Kidney epithelial cell (primary cell): ENCODE data around the gene ELF4. TPM values are rescaled to one million over a fixed set of nuclear protein-coding genes. Genes with fewer than 3 reads are reported as not detected.
"Not testable (repeated sequence)": the region's sequence is repeated elsewhere in the genome, so short reads cannot be mapped to it uniquely, and the experiment has no call there.

Experiments
- DNase-seq: peaks from one replicate; pipeline ENCODE4 v3.0.0-alpha.2; 2010; ENCODE audit warnings: low read depth
- H3K27me3 ChIP-seq: 2 replicates; pipeline ENCODE4 v1.6.0; 2011; ENCODE audit warnings: low read length; ENCODE audit not compliant: control insufficient read depth, insufficient read depth
- H3K36me3 ChIP-seq: 2 replicates; pipeline ENCODE4 v1.5.1; 2011; ENCODE audit warnings: low read length; ENCODE audit not compliant: control insufficient read depth, insufficient read depth
- H3K4me3 ChIP-seq: 2 replicates; pipeline ENCODE4 v1.5.1; 2011; ENCODE audit warnings: low read depth, mild to moderate bottlenecking, control low read depth, low read length
- CTCF ChIP-seq: IDR thresholded peaks from 2 replicates; pipeline ENCODE4 v1.5.1; 2011; ENCODE audit warnings: mild to moderate bottlenecking, moderate library complexity, low read length, control low read depth, inconsistent platforms; ENCODE audit not compliant: insufficient read depth, poor library complexity, severe bottlenecking
- total RNA-seq: library from RNA; depleted of rRNA; stranded (reverse); fragments of >200 nt; gene quantifications from 2 replicates; pipeline ENCODE4 v1.2.3, GENCODE V29; 2015

ELF4 gene
- total RNA-seq, 1 donor from 2014 or later: 26.9 TPM

- H3K27me3 ChIP-seq: no peaks in the 10 kb centered on the region
- no peak overlapping the region for H3K4me3 ChIP-seq
- no peak for TF ChIP-seq CTCF
- no peak for DNase-seq
- H3K36me3 ChIP-seq: no peaks in the 10 kb centered on the region
Observed at GRCh38 chrX:130119312-130119898, 9.1 kb upstream of the ELF4 start.

GRCh38 chrX:130118441-130119311 lies 8.4 kb upstream of the ELF4 start:
- H3K27me3 ChIP-seq: no peaks in the 10 kb centered on the region
- H3K4me3 ChIP-seq: no peak overlapping the region
- no peaks in the 10 kb centered on the region for H3K36me3 ChIP-seq
- no peak for DNase-seq
- TF ChIP-seq CTCF: no peak

- Histone ChIP-seq H3K4me3 (no peak overlapping the region), H3K27me3 (no peaks in the 10 kb centered on the region), H3K36me3 (no peaks in the 10 kb centered on the region)
- no peak for TF ChIP-seq CTCF
- no peak for DNase-seq
Observed at GRCh38 chrX:130117166-130117565, 6.9 kb upstream of the ELF4 start.

- DNase-seq, H3K36me3 ChIP-seq, H3K4me3 ChIP-seq, H3K27me3 ChIP-seq: not testable (repeated sequence)
Observed at GRCh38 chrX:130115119-130115885, 5.0 kb upstream of the ELF4 start.

GRCh38 chrX:130114141-130114588 lies 3.9 kb upstream of the ELF4 start:
- no peaks in the 10 kb centered on the region for H3K36me3 ChIP-seq
- no peaks in the 10 kb centered on the region for H3K27me3 ChIP-seq
- no peak for TF ChIP-seq CTCF
- H3K4me3 ChIP-seq: no peak overlapping the region
- DNase-seq: no peak
